Osteoblast (primary cell): ENCODE results near the gene BCL2A1. TPM values are rescaled to one million over a fixed set of nuclear protein-coding genes. Genes with fewer than 3 reads are reported as not detected.

Source experiments
- DNase-seq: peaks from one replicate; pipeline ENCODE4 v3.0.0; 2011; ENCODE audit warnings: low spot score, mixed read lengths; ENCODE audit not compliant: insufficient read length; ENCODE audit errors: missing footprints
- H2AFZ ChIP-seq: 2 replicates; pipeline ENCODE4 v1.6.0; 2011; ENCODE audit warnings: mild to moderate bottlenecking, low read length
- H3K27ac ChIP-seq: 2 replicates; pipeline ENCODE4 v1.5.1; 2011; ENCODE audit warnings: mild to moderate bottlenecking, low read depth, low read length, moderate library complexity
- H3K27me3 ChIP-seq: 2 replicates; pipeline ENCODE4 v1.6.0; 2012; ENCODE audit warnings: mild to moderate bottlenecking, control low read depth, inconsistent platforms, low read length, moderate library complexity; ENCODE audit not compliant: insufficient read depth
- H3K36me3 ChIP-seq: 2 replicates; pipeline ENCODE4 v1.5.1; 2011; ENCODE audit warnings: mild to moderate bottlenecking, low read length, control low read depth, moderate library complexity; ENCODE audit not compliant: insufficient read depth
- H3K4me1 ChIP-seq: 2 replicates; pipeline ENCODE4 v1.5.1; 2011; ENCODE audit warnings: mild to moderate bottlenecking, low read length, control low read depth, moderate library complexity; ENCODE audit not compliant: insufficient read depth
- H3K4me2 ChIP-seq: 2 replicates; pipeline ENCODE4 v1.6.0; 2011; ENCODE audit warnings: mild to moderate bottlenecking, low read length; ENCODE audit not compliant: insufficient read depth
- H3K4me3 ChIP-seq: fragments of 200-600 bp; sonication (generic); 3 replicates; pipeline ENCODE4 v1.5.1; 2012; ENCODE audit warnings: mild to moderate bottlenecking, low read length, inconsistent platforms; ENCODE audit not compliant: insufficient read depth
- H3K79me2 ChIP-seq: 2 replicates; pipeline ENCODE4 v1.6.0; 2012; ENCODE audit warnings: mild to moderate bottlenecking, low read length, control low read depth, inconsistent platforms; ENCODE audit not compliant: insufficient read depth
- H3K9me3 ChIP-seq: 2 replicates; pipeline ENCODE4 v1.5.1; 2011; ENCODE audit warnings: low read depth, low read length, control low read depth
- H4K20me1 ChIP-seq: 2 replicates; pipeline ENCODE4 v1.6.0; 2012; ENCODE audit warnings: mild to moderate bottlenecking, low read length, control low read depth; ENCODE audit not compliant: insufficient read depth
- CTCF ChIP-seq: IDR thresholded peaks from 2 replicates; pipeline ENCODE4 v1.5.1; 2011; ENCODE audit warnings: mild to moderate bottlenecking, low read depth, low read length, moderate library complexity; ENCODE audit errors: extremely low read depth
- total RNA-seq: library from RNA; depleted of rRNA; stranded (reverse); fragments of >200 nt; gene quantifications from 2 replicates; pipeline ENCODE4 v1.2.3, GENCODE V29; 2012

The BCL2A1 gene
- total RNA-seq, 1 donor, result not detected

- H4K20me1 ChIP-seq, result no peaks in the 10 kb centered on the region
- TF ChIP-seq CTCF, result no peak
- H3K4me3 ChIP-seq, result no peak overlapping the region
- no peaks in the 10 kb centered on the region for H3K4me1 ChIP-seq
- no peak overlapping the region for H3K4me2 ChIP-seq
- H3K27me3 ChIP-seq, result no peaks in the 10 kb centered on the region
- peak overlapping the region; percentile 72 for H2AFZ ChIP-seq
- H3K79me2 ChIP-seq, result no peaks in the 10 kb centered on the region
- H3K9me3 ChIP-seq, result no peaks in the 10 kb centered on the region
- no peak overlapping the region for H3K27ac ChIP-seq
- no peaks in the 10 kb centered on the region for H3K36me3 ChIP-seq
- DNase-seq, result no peak
These were observed 32.2 kb upstream of the BCL2A1 start for GRCh38 chr15:80003171-80003570.

- DNase-seq, result no peak
- no peaks in the 10 kb centered on the region for H3K79me2 ChIP-seq
These were observed 31.3 kb upstream of the BCL2A1 start for GRCh38 chr15:80002267-80002666.

GRCh38 chr15:79994615-79995014 lies 23.6 kb upstream of the BCL2A1 start:
- Histone ChIP-seq H3K4me1 (no peaks in the 10 kb centered on the region), H3K27me3 (no peaks in the 10 kb centered on the region), H3K9me3 (no peaks in the 10 kb centered on the region), H3K4me3 (no peak overlapping the region), H3K4me2 (no peak overlapping the region), H4K20me1 (no peaks in the 10 kb centered on the region), H2AFZ (no peak overlapping the region), H3K36me3 (no peaks in the 10 kb centered on the region), H3K79me2 (no peaks in the 10 kb centered on the region), H3K27ac (no peak overlapping the region)
- no peak for TF ChIP-seq CTCF
- DNase-seq, result no peak

More at GRCh38 chr15:80002267-80002666, 31.3 kb upstream of the BCL2A1 start:
- H3K36me3 ChIP-seq, result no peaks in the 10 kb centered on the region
- H3K27me3 ChIP-seq, result no peaks in the 10 kb centered on the region
- H3K27ac ChIP-seq, result no peak overlapping the region
- H4K20me1 ChIP-seq, result no peaks in the 10 kb centered on the region
- H3K4me2 ChIP-seq, result no peak overlapping the region
- H3K4me1 ChIP-seq, result no peaks in the 10 kb centered on the region
- no peak for TF ChIP-seq CTCF
- H3K4me3 ChIP-seq, result no peak overlapping the region
- no peaks in the 10 kb centered on the region for H3K9me3 ChIP-seq
- no peak overlapping the region for H2AFZ ChIP-seq

- no peaks in the 10 kb centered on the region for H3K36me3 ChIP-seq
- no peak overlapping the region for H3K27ac ChIP-seq
- DNase-seq, result peak; percentile 71
- no peaks in the 10 kb centered on the region for H4K20me1 ChIP-seq
- no peaks in the 10 kb centered on the region for H3K4me1 ChIP-seq
- H3K9me3 ChIP-seq, result no peaks in the 10 kb centered on the region
- no peak overlapping the region for H2AFZ ChIP-seq
- no peaks in the 10 kb centered on the region for H3K79me2 ChIP-seq
- no peak for TF ChIP-seq CTCF
- H3K27me3 ChIP-seq, result no peaks in the 10 kb centered on the region
- H3K4me2 ChIP-seq, result no peak overlapping the region
- H3K4me3 ChIP-seq, result no peak overlapping the region
These were observed 20.8 kb upstream of the BCL2A1 start for GRCh38 chr15:79991826-79992225.
